GM19035 (cell line): ENCODE results near the gene MGAT5B.

ENCODE experiments used
- ATAC-seq: cut with Tn5 transposase; IDR thresholded peaks from one replicate; pipeline ENCODE4 v1.9.1; 2021; ENCODE audit not compliant: unreplicated experiment

MGAT5B gene

GRCh38 chr17:76901542-76902197 is 33.5 kb downstream of the MGAT5B start:
- no peak for ATAC-seq

- ATAC-seq: no peak
Observed at GRCh38 chr17:76902476-76902875, 34.3 kb downstream of the MGAT5B start.

DNA sequence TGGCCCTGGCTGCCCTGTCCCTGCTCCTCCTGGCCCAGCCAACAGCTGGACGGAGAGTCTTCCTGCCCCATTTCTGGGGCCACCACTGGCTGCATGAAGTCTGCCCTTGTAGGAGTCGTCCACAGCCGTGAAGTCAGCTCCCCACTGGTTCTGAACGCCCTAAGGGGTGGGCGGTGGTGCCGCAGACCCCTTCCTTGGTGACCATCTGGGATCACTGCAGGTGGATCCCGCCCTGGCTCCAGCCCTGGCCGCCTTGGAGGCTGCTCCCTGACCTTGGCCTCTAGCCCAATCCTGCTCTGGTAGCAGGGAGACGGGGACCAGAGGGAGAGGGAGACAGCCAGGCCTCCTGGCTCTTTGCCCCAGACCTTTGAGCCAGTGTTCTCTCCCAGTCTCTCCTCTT is 35.4 kb downstream of the MGAT5B start:
- ATAC-seq: no peak

GRCh38 chr17:76904116-76904515 is 35.9 kb downstream of the MGAT5B start:
- no peak for ATAC-seq

GRCh38 chr17:76905036-76905435 is 36.8 kb downstream of the MGAT5B start:
- no peak for ATAC-seq

GRCh38 chr17:76905836-76906235 is 37.6 kb downstream of the MGAT5B start:
- ATAC-seq: no peak

DNA sequence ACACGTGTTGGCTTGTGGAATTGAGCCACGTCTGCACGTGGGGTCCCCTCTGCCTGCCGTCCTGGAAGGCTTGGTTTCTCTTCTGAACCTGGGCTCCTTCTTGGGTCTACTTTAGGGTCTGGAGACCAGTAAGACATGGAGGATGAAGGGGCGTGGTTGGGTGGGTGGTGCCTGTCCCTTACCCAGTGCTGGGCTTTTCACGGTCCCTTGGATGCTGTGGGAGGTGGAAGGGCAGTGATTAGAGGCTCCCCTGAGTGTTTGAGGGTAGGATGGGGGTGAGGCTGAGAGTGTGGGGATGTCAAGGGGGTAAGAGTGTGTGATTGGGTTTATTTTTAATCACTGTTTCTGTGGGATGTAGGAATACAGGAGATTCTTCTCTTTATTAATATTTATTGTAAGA is 38.3 kb downstream of the MGAT5B start:
- ATAC-seq: no peak

DNA sequence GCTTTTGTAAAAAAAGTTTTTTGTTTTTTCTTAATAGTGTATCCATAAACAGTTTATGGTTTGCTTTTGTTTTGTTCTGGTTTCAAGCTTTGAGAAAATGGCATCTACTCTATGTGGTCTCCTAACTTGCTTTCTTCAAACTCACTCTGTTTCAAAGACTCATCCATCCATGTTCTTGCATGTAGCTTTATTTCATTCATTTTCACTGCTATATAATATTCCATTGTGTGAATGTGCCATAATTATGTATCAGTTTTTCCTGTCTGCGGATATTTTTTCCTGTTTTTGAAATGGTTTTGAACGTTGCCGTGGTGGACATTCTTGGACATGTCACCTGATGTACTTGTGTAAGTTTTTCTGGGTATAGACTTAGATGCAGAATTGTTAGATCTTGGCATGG is 39.1 kb downstream of the MGAT5B start:
- no peak for ATAC-seq

GRCh38 chr17:76909971-76910760 is 42.0 kb downstream of the MGAT5B start:
- ATAC-seq: no peak

GRCh38 chr17:76911299-76912017 is 43.3 kb downstream of the MGAT5B start:
- no peak for ATAC-seq

DNA sequence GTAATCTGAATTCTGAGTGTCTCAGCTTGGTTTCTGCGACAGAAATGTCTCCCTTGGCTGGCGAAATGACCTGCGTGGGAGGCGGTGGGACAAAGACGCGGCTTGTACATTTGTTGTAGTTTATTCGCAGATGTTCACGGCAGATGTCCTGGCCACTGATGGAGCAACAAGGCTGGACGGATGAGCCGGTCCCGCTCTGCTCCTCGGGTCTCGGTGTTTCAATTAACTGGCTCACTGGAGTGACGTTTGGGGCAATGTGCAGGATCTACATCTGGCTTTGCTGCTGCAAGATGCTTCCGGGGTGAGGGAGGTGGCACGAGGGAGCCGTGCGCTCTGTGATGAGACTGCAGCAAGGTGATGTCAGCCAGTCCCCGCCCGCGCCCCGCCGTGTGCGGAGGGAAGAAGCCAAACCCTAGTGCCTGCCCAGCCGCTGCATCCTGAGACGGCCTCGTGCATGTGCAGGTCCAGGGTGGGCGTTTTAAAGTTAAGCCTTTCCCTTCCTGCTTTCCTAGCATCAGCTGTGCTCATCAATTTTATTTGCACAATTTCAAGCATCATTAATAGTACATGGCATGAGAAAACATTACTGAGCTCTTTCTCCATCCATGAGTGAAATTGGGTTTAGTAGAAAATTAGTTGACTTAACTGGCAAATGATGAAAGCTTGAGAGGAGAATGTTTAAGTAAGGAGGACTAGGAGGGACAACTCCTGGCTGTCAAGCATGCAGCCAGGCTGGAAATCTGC is 44.4 kb downstream of the MGAT5B start:
- no peak for ATAC-seq

DNA sequence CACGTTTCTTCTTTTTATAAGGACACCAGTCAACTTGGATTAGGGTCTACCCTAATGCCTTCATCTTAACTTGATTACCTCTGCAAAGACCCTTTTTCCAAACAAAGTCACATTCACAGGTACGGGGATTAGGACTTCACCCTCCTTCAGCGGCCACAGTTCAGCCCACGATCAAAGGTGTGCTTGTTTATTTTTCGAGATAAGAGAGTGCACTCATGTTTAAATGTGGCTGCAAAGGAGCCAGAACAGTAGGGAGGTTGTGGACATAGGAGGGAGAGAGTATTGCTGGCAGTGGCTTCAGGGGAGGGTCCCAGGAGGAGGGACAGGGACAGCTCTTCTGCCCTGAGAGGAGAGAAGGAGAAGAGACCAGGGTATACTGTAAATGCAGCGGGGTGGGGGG is 46.7 kb downstream of the MGAT5B start:
- ATAC-seq: no peak

DNA sequence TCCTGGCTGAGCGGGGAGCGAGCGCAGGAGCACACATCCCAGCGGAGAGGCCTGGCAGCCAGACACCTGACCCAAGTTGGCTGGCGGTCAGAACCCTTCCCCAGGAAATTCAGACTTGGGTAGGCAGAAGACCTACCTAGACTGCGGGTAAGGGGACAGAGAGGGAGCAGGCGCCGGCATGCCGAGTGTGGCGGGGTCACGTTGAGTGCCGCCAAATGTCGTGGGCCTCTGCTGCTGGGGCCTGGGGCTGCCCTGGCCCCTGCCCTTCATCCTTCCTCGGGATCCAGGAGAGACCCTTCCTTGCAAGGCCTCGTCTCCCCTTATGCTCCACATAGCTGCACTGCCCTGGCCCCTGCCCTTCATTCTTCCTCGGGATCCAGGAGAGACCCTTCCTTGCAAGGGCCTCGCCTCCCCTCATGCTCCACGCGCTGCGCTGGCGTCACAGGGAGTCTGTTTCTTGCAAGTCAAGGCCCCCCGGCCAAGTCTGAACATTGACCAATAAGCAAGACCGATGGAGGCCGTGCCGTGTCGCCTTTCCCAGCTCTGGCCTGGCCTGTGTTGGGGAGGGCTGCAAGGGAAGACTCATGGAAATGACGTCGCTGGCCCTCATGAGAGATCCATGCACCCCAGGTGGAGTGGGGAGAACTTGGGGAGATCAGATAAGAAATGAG is 47.8 kb downstream of the MGAT5B start:
- no peak for ATAC-seq

DNA sequence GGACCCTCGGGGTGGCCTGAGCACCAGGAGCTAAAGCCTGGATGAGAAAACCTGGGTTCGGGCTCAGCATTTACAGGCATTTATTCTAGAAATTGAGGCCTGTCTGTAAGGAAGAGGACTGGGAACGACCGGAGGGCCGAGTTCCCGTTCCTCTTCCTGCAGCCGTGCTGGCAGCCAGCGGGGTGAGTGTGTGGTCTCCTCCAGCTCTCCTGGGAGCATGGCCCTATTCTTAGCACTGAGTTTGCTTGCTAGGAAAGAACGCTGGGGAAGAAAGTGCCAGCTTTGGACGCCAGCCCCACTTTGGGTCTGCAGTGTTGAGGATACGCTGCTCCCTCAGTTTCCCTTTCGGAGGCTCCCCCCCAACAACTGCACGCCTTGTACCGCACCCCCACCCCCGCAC is 49.6 kb downstream of the MGAT5B start:
- ATAC-seq: no peak

- ATAC-seq: no peak
Observed at GRCh38 chr17:76918811-76919210, 50.6 kb downstream of the MGAT5B start.

- ATAC-seq: no peak
Observed at GRCh38 chr17:76920364-76921139, 52.3 kb downstream of the MGAT5B start.

- no peak for ATAC-seq
Observed at GRCh38 chr17:76921340-76922036, 53.3 kb downstream of the MGAT5B start.

DNA sequence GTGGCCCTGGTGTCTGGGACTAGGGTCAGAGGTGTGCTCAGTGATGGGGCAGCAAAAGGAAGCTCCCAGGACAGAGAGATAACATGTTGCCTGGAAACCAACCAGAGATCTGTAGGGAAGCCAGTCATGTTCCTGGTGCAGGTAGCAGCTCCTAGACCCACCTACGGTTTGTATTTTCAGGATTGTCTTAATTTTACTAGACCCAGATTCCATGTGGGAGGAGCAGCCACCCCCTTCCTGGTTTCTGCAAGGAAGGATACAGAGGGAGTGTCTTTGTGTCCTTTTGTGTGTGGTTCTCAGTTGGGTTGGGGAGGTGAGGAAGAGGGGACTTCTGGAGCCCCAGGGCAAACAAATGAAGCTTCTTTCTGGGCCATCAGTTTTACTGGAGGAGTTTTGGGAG is 53.9 kb downstream of the MGAT5B start:
- no peak for ATAC-seq

GRCh38 chr17:76922967-76923366 is 54.8 kb downstream of the MGAT5B start:
- ATAC-seq: no peak
